K562 (cell line): Measurements from ENCODE around the gene SNRPD2. TPM values are rescaled to one million over a fixed set of nuclear protein-coding genes. Genes with fewer than 3 reads are reported as not detected.
A peak's percentile ranks its signal among the peaks of the same experiment; 100 is the strongest.

Experiments
- ARID4B ChIP-seq: sonication (generic); formaldehyde crosslinking; IDR thresholded peaks from 2 replicates; pipeline ENCODE4 v1.8.0; 2022; ENCODE audit warnings: mild to moderate bottlenecking, missing genetic modification reagents
- CREBBP ChIP-seq: IDR thresholded peaks from one replicate; pipeline ENCODE4 v1.6.1; 2012; ENCODE audit warnings: low read depth, mild to moderate bottlenecking, control low read depth, inconsistent platforms, low read length
- E2F4 ChIP-seq: sonication (generic); formaldehyde crosslinking; IDR thresholded peaks from 2 replicates; pipeline ENCODE4 v1.8.0; 2022; ENCODE audit warnings: mild to moderate bottlenecking, low read depth, missing genetic modification reagents
- E4F1 ChIP-seq: fragments of 250-450 bp; sonication (Bioruptor Pico); IDR thresholded peaks from 2 replicates; pipeline ENCODE4 v1.5.0; 2021; ENCODE audit warnings: mild to moderate bottlenecking, borderline replicate concordance
- FOXP4 ChIP-seq: sonication (generic); formaldehyde crosslinking; IDR thresholded peaks from 2 replicates; pipeline ENCODE4 v1.8.0; 2022; ENCODE audit warnings: mild to moderate bottlenecking, missing genetic modification reagents, borderline replicate concordance
- FUS ChIP-seq: fragments of 200-400 bp; formaldehyde crosslinking; optimal IDR thresholded peaks from 2 replicates; pipeline ENCODE3; 2017; ENCODE audit warnings: low read depth, low read length
- GABPA ChIP-seq: fragments of 200-800 bp; sonication (Bioruptor generic); conservative IDR thresholded peaks from 2 replicates; pipeline ENCODE4 v1.6.1; 2016; ENCODE audit warnings: low read depth, missing genetic modification characterization, missing compliant biosample characterization
- NCOA2 ChIP-seq, 2 experiments: fragments of 450-650 bp; IDR thresholded peaks; 2 replicates each; pipeline ENCODE4 v1.6.1; 2018; ENCODE audit warnings: mild to moderate bottlenecking in 2 of 2, moderate library complexity in 1 of 2; ENCODE audit not compliant: partially characterized antibody in 2 of 2
- NFRKB ChIP-seq: fragments of 450-650 bp; IDR thresholded peaks from 2 replicates; pipeline ENCODE4 v1.6.1; 2016; ENCODE audit warnings: low read depth
- NKRF ChIP-seq: fragments of 450-650 bp; IDR thresholded peaks from 2 replicates; pipeline ENCODE4 v1.6.1; 2016; ENCODE audit warnings: borderline replicate concordance
- PHB2 ChIP-seq: fragments of 450-650 bp; IDR thresholded peaks from 2 replicates; pipeline ENCODE4 v1.6.1; 2017; ENCODE audit warnings: low read depth
- RBM17 ChIP-seq: fragments of 200-400 bp; formaldehyde crosslinking; IDR thresholded peaks from 2 replicates; pipeline ENCODE4 v1.6.1; 2017; ENCODE audit warnings: low read depth, mild to moderate bottlenecking, low read length, borderline replicate concordance
- RBM25 ChIP-seq: fragments of 200-400 bp; formaldehyde crosslinking; IDR thresholded peaks from 2 replicates; pipeline ENCODE4 v1.6.1; 2018; ENCODE audit warnings: low read length, low read depth, moderate library complexity; ENCODE audit not compliant: severe bottlenecking
- ZNF384 ChIP-seq: IDR thresholded peaks from 2 replicates; pipeline ENCODE4 v1.6.1; 2012; ENCODE audit warnings: low read depth, low read length, improper control_type of control experiment
- polyA plus RNA-seq, 8 experiments: library from polyadenylated mRNA; depleted of rRNA in 4 of 8; stranded (reverse) in 5 of 8; unstranded in 3 of 8; fragments of >200 nt; fragmentation: Nextera tagmentation in 2 of 8; fragmentation: Illumina TruSeq in 1 of 8; extraction: Ambion mirVana in 2 of 8; extraction: Trizol in 1 of 8; gene quantifications; 2 replicates each; pipeline versions ENCODE4 v1.2.1 to v1.2.3, GENCODE V29; 2011 to 2014; ENCODE audit warnings: inconsistent platforms in 1 of 8, missing spikeins in 1 of 8
- total RNA-seq, 7 experiments: library from RNA; depleted of rRNA in 6 of 7; stranded (reverse); fragments of >200 nt in 6 of 7; fragmentation: Illumina TruSeq in 2 of 7; extraction: Trizol in 2 of 7; gene quantifications; 2 replicates each; pipeline versions ENCODE4 v1.2.1 to v1.2.3, GENCODE V29; 2011 to 2021; ENCODE audit warnings: low replicate concordance in 1 of 7

SNRPD2 gene
- total and polyA plus RNA-seq, 9 of the 15 experiments (the other 6 are each of a cell fraction or from before 2014, with no cell fraction given) = 728 to 4,411 (median 1,029) TPM

GRCh38 chr19:45657520-45658167 lies 34.1 kb downstream of the SNRPD2 start (continued):
- TF ChIP-seq ARID4B (CRISPR knock-in tag) = no peak
- no peak for TF ChIP-seq NCOA2 (IDR thresholded peaks at IDR 0.05; ENCODE audit: partially characterized antibody in 2 of 2)
- peak; percentile 64 for TF ChIP-seq ZNF384
- TF ChIP-seq NKRF = no peak
- TF ChIP-seq NFRKB = no peak
- no peak for TF ChIP-seq PHB2
- no peak for TF ChIP-seq E4F1 (CRISPR knock-in tag)
- no peak for TF ChIP-seq FUS
- TF ChIP-seq RBM17 = no peak
- no peak for TF ChIP-seq GABPA
- TF ChIP-seq CREBBP = no peak
- TF ChIP-seq E2F4 (CRISPR knock-in tag) = no peak
- TF ChIP-seq RBM25 = peak; percentile 10
- TF ChIP-seq FOXP4 (CRISPR knock-in tag) = no peak
